ENCODE results near the gene ACP1.

ACP1 gene

DNA sequence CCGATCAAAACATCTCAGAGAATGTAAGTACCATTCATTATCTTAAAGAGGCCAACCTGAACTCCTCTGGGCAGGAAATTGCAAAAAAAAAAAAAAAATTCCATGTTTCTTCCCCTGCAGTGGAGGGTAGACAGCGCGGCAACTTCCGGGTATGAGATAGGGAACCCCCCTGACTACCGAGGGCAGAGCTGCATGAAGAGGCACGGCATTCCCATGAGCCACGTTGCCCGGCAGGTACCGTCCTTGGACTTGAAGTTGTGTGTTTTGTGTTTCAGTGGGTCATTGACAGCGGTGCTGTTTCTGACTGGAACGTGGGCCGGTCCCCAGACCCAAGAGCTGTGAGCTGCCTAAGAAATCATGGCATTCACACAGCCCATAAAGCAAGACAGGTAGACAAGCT, 7.2 kb downstream of the ACP1 start:
- TF ChIP-seq EZH2phosphoT487 (conservative IDR thresholded peaks at IDR 0.05; ENCODE audit: low read length) (no peak), CTCF (IDR thresholded peaks at IDR 0.05; ENCODE audit: insufficient read depth, low read length, poor library complexity, severe bottlenecking) (no peak)
- H3K79me2 ChIP-seq (ENCODE audit: insufficient read depth, low read length) = peaks cover 98% of the 10 kb centered on the region
- no peaks in the 10 kb centered on the region for H3K27me3 ChIP-seq (ENCODE audit: low read length)
- H2AFZ ChIP-seq (ENCODE audit: low read depth, low read length, severe bottlenecking) = no peak overlapping the region
- no peaks in the 10 kb centered on the region for H3F3A ChIP-seq (ENCODE audit: insufficient read depth)
- no peaks in the 10 kb centered on the region for H3K9me3 ChIP-seq (ENCODE audit: insufficient read depth, low read length)
- H3K9ac ChIP-seq (ENCODE audit: low read length) = no peak overlapping the region
- peaks cover 27% of the 10 kb centered on the region; the same call in 1 of the 2 replicates for H3K36me3 ChIP-seq (ENCODE audit: low read length)
- no peaks in the 10 kb centered on the region for H3K9me2 ChIP-seq (replicated peaks; ENCODE audit: insufficient read depth, low read length)
- peaks cover 49% of the 10 kb centered on the region for H4K20me1 ChIP-seq (ENCODE audit: low read depth, low read length)
- H3K27ac ChIP-seq (ENCODE audit: low read depth, low read length) = no peak overlapping the region
- no peak overlapping the region for H3K4me3 ChIP-seq (ENCODE audit: insufficient read depth, low read length, poor library complexity, severe bottlenecking)
- no peak overlapping the region for H3K4me2 ChIP-seq (ENCODE audit: low read depth, low read length, poor library complexity, severe bottlenecking)

DNA sequence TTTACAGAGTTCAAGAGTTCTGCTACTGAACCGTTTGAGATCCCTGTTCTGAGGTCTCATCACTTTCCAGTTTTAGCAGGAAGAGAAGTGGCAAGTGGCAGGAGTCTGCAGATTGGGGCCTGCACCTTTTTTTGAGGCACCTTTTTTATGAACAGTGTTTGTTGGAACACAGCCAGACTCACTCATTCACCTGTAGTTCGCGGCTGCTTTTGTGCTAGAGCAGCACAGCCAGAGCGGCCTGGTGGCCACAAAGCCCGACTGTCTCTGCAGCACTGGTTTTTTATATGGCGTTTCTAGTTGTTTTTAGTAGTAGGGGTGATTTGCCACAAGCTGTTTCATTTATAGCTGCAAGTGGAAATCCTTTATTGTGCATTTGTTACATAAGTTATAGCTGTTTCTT, 8.6 kb downstream of the ACP1 start:
- Histone ChIP-seq H3K27ac (ENCODE audit: low read depth, low read length) (no peak overlapping the region), H3K4me3 (ENCODE audit: insufficient read depth, low read length, poor library complexity, severe bottlenecking) (no peak overlapping the region), H3K79me2 (ENCODE audit: insufficient read depth, low read length) (peaks cover 92% of the 10 kb centered on the region), H3K9me2 (replicated peaks; ENCODE audit: insufficient read depth, low read length) (no peaks in the 10 kb centered on the region), H3K4me2 (ENCODE audit: low read depth, low read length, poor library complexity, severe bottlenecking) (no peak overlapping the region), H3F3A (ENCODE audit: insufficient read depth) (no peaks in the 10 kb centered on the region), H2AFZ (ENCODE audit: low read depth, low read length, severe bottlenecking) (no peak overlapping the region), H3K9me3 (ENCODE audit: insufficient read depth, low read length) (no peaks in the 10 kb centered on the region), H3K36me3 (ENCODE audit: low read length) (peaks cover 32% of the 10 kb centered on the region), H3K27me3 (ENCODE audit: low read length) (no peaks in the 10 kb centered on the region), H4K20me1 (ENCODE audit: low read depth, low read length) (peaks cover 37% of the 10 kb centered on the region), H3K9ac (ENCODE audit: low read length) (no peak overlapping the region)
- TF ChIP-seq EZH2phosphoT487 (conservative IDR thresholded peaks at IDR 0.05; ENCODE audit: low read length) (no peak), CTCF (IDR thresholded peaks at IDR 0.05; ENCODE audit: insufficient read depth, low read length, poor library complexity, severe bottlenecking) (no peak)

GRCh38 chr2:274503-274902, 9.8 kb downstream of the ACP1 start:
- Histone ChIP-seq H3F3A (ENCODE audit: insufficient read depth) (no peaks in the 10 kb centered on the region), H2AFZ (ENCODE audit: low read depth, low read length, severe bottlenecking) (no peak overlapping the region), H3K79me2 (ENCODE audit: insufficient read depth, low read length) (peaks cover 84% of the 10 kb centered on the region), H4K20me1 (ENCODE audit: low read depth, low read length) (peaks cover 25% of the 10 kb centered on the region), H3K4me2 (ENCODE audit: low read depth, low read length, poor library complexity, severe bottlenecking) (no peak overlapping the region), H3K9me2 (replicated peaks; ENCODE audit: insufficient read depth, low read length) (no peaks in the 10 kb centered on the region), H3K27me3 (ENCODE audit: low read length) (no peaks in the 10 kb centered on the region), H3K27ac (ENCODE audit: low read depth, low read length) (no peak overlapping the region), H3K9ac (ENCODE audit: low read length) (no peak overlapping the region), H3K9me3 (ENCODE audit: insufficient read depth, low read length) (no peaks in the 10 kb centered on the region), H3K4me3 (ENCODE audit: insufficient read depth, low read length, poor library complexity, severe bottlenecking) (no peak overlapping the region), H3K36me3 (ENCODE audit: low read length) (peaks cover 43% of the 10 kb centered on the region)
- TF ChIP-seq EZH2phosphoT487 (conservative IDR thresholded peaks at IDR 0.05; ENCODE audit: low read length) (no peak), CTCF (IDR thresholded peaks at IDR 0.05; ENCODE audit: insufficient read depth, low read length, poor library complexity, severe bottlenecking) (no peak)
